HG03378 (cell line): ENCODE results near the gene BCOR.

ENCODE experiments used
- ATAC-seq: cut with Tn5 transposase; IDR thresholded peaks from one replicate; pipeline ENCODE4 v1.9.1; 2021; ENCODE audit warnings: mild to moderate bottlenecking, moderate library complexity; ENCODE audit not compliant: unreplicated experiment

The BCOR gene

GRCh38 chrX:40006106-40007017, 91.4 kb downstream of the BCOR start:
- no peak for ATAC-seq

- no peak for ATAC-seq
These were observed 92.3 kb downstream of the BCOR start for GRCh38 chrX:40005292-40006011.

- ATAC-seq = no peak
These were observed 92.9 kb downstream of the BCOR start for GRCh38 chrX:40004921-40005291.

- ATAC-seq = no peak
These were observed 93.6 kb downstream of the BCOR start for GRCh38 chrX:40004246-40004535.

GRCh38 chrX:40003428-40004245, 94.1 kb downstream of the BCOR start:
- ATAC-seq = no peak

GRCh38 chrX:40003071-40003427, 94.7 kb downstream of the BCOR start:
- no peak for ATAC-seq
